Measurements from ENCODE around the gene PYGO1. TPM values are rescaled to one million over a fixed set of nuclear protein-coding genes. Genes with fewer than 3 reads are reported as not detected.

PYGO1 gene
- polyA plus RNA-seq, 3 donors, result not detected

DNA sequence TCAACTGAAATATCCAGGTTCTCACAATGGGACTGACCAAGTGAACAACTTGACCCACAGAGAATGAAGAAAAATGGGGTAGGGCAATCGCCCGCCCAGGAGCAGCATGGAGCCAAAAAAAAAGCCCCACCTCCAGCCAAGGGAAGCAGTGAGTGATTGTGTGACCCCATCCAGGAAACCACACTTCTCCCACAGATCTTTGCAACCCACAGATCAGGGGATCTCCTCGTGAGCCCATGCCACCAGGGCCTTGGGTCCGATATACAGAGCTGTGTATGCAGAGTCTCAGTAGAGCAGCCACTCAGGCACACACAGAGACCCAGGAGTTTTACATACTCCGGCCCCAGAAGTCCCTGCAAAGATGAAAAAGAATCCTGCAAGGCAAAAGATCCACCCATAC is 35.7 kb downstream of the PYGO1 start:
- Histone ChIP-seq H3K27ac (ENCODE audit: low read depth in 1 of 2, low read length in 2 of 2) (no peak overlapping the region), H3K4me2 (replicated peaks; ENCODE audit: extremely low read depth, low read length, poor library complexity, severe bottlenecking) (no peak overlapping the region), H3K27me3 (ENCODE audit: control insufficient read depth in 2 of 2, insufficient read depth in 2 of 2, low read length in 2 of 2) (no peaks in the 10 kb centered on the region), H3K4me3 (replicated peaks in 1 of 3; ENCODE audit: low read depth in 2 of 3, low read length in 3 of 3) (no peak overlapping the region), H4K20me1 (ENCODE audit: insufficient read depth, low read length) (no peaks in the 10 kb centered on the region), H3K4me1 (ENCODE audit: control insufficient read depth in 1 of 2, insufficient read depth in 2 of 2, low read length in 2 of 2) (no peaks in the 10 kb centered on the region), H3K9me3 (replicated peaks in 1 of 2; ENCODE audit: control insufficient read depth in 1 of 2, insufficient read depth in 1 of 2, low read length in 2 of 2) (peaks cover 9 to 15% of the 10 kb centered on the region in 2 donors), H3K36me3 (replicated peaks in 1 of 2; ENCODE audit: control insufficient read depth in 1 of 2, insufficient read depth in 2 of 2, low read length in 2 of 2) (no peaks in the 10 kb centered on the region), H3K79me2 (ENCODE audit: insufficient read depth, low read length) (no peaks in the 10 kb centered on the region), H2AFZ (ENCODE audit: insufficient read depth, low read depth, low read length, poor library complexity, severe bottlenecking) (no peak overlapping the region), H3K9ac (ENCODE audit: insufficient read depth, low read length, poor library complexity, severe bottlenecking) (no peak overlapping the region)
- peaks cover 22 to 32% (median 26%) of the 10 kb centered on the region in 7 donors for H3K9me3 Mint-ChIP-seq
- H3K27me3 Mint-ChIP-seq (ENCODE audit: low read depth in 3 of 3), result peaks cover 2 to 14% (median 5%) of the 10 kb centered on the region in 3 donors
- no peak overlapping the region for H3K27ac Mint-ChIP-seq
- no peak overlapping the region for H3K4me3 Mint-ChIP-seq
- DNase-seq, result no peak
- no CpG with 5 or more reads among the region's 5 CpGs for WGBS (ENCODE audit: insufficient coverage)
- H3K4me1 Mint-ChIP-seq, result no peaks in the 10 kb centered on the region
- TF ChIP-seq, protein P1, sequence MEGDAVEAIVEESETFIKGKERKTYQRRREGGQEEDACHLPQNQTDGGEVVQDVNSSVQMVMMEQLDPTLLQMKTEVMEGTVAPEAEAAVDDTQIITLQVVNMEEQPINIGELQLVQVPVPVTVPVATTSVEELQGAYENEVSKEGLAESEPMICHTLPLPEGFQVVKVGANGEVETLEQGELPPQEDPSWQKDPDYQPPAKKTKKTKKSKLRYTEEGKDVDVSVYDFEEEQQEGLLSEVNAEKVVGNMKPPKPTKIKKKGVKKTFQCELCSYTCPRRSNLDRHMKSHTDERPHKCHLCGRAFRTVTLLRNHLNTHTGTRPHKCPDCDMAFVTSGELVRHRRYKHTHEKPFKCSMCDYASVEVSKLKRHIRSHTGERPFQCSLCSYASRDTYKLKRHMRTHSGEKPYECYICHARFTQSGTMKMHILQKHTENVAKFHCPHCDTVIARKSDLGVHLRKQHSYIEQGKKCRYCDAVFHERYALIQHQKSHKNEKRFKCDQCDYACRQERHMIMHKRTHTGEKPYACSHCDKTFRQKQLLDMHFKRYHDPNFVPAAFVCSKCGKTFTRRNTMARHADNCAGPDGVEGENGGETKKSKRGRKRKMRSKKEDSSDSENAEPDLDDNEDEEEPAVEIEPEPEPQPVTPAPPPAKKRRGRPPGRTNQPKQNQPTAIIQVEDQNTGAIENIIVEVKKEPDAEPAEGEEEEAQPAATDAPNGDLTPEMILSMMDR (IDR thresholded peaks at IDR 0.05), result no peak
- no peaks in the 10 kb centered on the region for H3K36me3 Mint-ChIP-seq
- intact Hi-C loops (cut with micrococcal nuclease), result no loop called here

DNA sequence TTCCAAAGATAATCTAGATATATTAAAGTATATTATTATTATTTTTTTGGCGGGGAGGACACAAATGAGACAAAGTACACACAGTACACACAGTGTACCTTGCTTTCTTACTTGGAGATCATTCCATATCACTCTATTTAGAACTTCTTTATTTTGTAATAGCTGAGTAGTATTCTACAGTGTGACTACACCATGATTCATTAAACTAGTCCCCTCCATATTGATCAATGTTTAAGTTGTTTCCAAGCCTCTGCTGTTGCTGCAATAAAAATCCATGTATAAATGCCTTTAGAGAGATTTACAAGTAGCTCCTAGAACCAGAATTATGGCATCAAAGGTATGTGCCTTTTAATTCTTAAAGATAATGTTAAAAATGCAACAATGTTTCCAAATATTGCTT is 38.8 kb downstream of the PYGO1 start:
- Mint-ChIP-seq H3K4me3 (no peak overlapping the region), H3K36me3 (no peaks in the 10 kb centered on the region), H3K9me3 (peaks cover 3 to 12% (median 7%) of the 10 kb centered on the region in 7 donors), H3K27me3 (ENCODE audit: low read depth in 3 of 3) (peaks cover 5 to 14% (median 6%) of the 10 kb centered on the region in 3 donors), H3K4me1 (no peaks in the 10 kb centered on the region), H3K27ac (no peak overlapping the region)
- H3K27me3 ChIP-seq (ENCODE audit: control insufficient read depth in 2 of 2, insufficient read depth in 2 of 2, low read length in 2 of 2), result no peaks in the 10 kb centered on the region
- no peak overlapping the region for H3K9ac ChIP-seq (ENCODE audit: insufficient read depth, low read length, poor library complexity, severe bottlenecking)
- DNase-seq, result no peak
- H4K20me1 ChIP-seq (ENCODE audit: insufficient read depth, low read length), result no peaks in the 10 kb centered on the region
- no peak overlapping the region for H2AFZ ChIP-seq (ENCODE audit: insufficient read depth, low read depth, low read length, poor library complexity, severe bottlenecking)
- no peak overlapping the region for H3K27ac ChIP-seq (ENCODE audit: low read depth in 1 of 2, low read length in 2 of 2)
- no peak overlapping the region for H3K4me2 ChIP-seq (replicated peaks; ENCODE audit: extremely low read depth, low read length, poor library complexity, severe bottlenecking)
- no CpG with 5 or more reads among the region's 1 CpG for WGBS (ENCODE audit: insufficient coverage)
- TF ChIP-seq, protein P1 (IDR thresholded peaks at IDR 0.05), result no peak
- H3K36me3 ChIP-seq (replicated peaks in 1 of 2; ENCODE audit: control insufficient read depth in 1 of 2, insufficient read depth in 2 of 2, low read length in 2 of 2), result no peaks in the 10 kb centered on the region
- no peaks in the 10 kb centered on the region for H3K4me1 ChIP-seq (ENCODE audit: control insufficient read depth in 1 of 2, insufficient read depth in 2 of 2, low read length in 2 of 2)
- peaks cover under 1 to 4% of the 10 kb centered on the region in 2 donors for H3K9me3 ChIP-seq (replicated peaks in 1 of 2; ENCODE audit: control insufficient read depth in 1 of 2, insufficient read depth in 1 of 2, low read length in 2 of 2)
- H3K79me2 ChIP-seq (ENCODE audit: insufficient read depth, low read length), result no peaks in the 10 kb centered on the region
- no peak overlapping the region for H3K4me3 ChIP-seq (replicated peaks in 1 of 3; ENCODE audit: low read depth in 2 of 3, low read length in 3 of 3)
- intact Hi-C loops (cut with micrococcal nuclease), result no loop called here
